Stimulated activated CD4-positive, alpha-beta T cell treated with anti-CD3 and anti-CD28 coated beads, Interleukin-4, amount 100 ng/mL, for 24 hours (primary cell): ENCODE results near the gene TSC2.

Experiments
- DNase-seq: peaks from one replicate; pipeline ENCODE4 v3.0.0-alpha.2; 2020

The TSC2 gene

GRCh38 chr16:2044541-2044940, 3.2 kb upstream of the TSC2 start:
- no peak for DNase-seq

DNA sequence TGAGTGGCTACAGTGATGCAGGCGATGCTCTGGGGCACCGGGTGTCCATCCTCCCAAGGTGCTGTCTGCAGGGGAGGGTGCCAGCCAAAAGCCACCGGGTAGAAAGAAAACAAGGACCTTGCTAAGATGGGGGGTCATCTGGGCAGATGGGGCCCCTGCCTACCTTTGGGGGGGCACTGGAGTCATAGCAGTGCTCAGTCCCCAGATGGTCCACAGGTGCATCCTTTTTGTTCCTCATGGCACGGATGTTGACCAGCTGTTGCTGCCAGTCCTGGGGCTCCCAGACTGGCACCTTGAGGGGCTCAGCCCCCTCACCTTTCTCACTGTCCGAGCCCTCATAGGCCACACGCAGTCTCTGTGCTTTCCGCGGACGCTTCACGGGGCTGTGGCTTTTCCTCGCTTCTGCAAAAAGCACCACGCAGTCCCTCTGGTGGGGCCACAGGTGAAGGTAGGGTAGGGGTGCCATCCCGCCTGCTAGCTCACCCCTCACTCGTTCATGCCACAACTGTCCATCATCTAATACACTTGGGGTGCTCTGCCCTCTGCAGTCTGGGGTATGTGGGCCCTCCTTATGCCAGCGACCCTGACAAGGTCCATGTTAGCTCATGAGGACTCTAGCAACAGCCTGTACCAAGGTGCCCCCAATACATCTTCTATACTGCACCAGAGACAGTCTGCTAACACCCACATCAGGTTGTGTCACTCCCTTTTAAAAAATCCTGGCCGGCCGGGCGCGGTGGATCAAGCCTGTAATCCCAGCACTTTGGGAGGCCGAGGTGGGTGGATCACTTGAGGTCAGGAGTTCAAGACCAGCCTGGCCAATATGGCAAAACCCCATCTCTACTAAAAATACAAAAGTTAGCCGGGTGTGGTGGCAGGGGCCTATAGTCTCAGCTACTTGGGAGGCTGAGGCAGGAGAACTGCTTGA, 1.6 kb upstream of the TSC2 start:
- DNase-seq, result no peak

DNA sequence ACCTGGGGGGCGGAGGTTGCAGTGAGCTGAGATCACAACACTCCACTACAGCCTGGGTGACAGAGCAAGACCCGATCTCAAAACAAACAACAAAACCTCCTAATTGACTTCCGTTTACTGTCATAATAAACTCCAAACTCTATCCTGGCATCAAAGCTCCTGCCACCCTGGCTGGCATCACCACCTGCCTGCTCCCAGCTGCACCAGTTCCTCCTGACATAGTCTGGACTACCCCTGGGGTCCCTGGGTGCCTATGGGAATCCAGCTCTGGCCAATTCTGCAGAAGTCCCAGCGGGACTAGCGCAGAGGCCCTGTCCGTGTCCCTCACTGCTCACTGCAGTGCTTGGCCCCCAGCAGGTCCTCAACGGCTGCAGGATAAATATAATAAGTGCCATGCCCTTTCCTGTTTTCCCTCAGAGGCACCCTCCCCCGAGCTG, 874 bp upstream of the TSC2 start:
- no peak for DNase-seq

GRCh38 chr16:2048116-2048543, 345 bp downstream of the TSC2 start:
- DNase-seq, result no peak

GRCh38 chr16:2053211-2053610, 5.4 kb downstream of the TSC2 start:
- DNase-seq, result no peak

- no peak for DNase-seq
Measured at GRCh38 chr16:2053897-2054296, 6.1 kb downstream of the TSC2 start.

DNA sequence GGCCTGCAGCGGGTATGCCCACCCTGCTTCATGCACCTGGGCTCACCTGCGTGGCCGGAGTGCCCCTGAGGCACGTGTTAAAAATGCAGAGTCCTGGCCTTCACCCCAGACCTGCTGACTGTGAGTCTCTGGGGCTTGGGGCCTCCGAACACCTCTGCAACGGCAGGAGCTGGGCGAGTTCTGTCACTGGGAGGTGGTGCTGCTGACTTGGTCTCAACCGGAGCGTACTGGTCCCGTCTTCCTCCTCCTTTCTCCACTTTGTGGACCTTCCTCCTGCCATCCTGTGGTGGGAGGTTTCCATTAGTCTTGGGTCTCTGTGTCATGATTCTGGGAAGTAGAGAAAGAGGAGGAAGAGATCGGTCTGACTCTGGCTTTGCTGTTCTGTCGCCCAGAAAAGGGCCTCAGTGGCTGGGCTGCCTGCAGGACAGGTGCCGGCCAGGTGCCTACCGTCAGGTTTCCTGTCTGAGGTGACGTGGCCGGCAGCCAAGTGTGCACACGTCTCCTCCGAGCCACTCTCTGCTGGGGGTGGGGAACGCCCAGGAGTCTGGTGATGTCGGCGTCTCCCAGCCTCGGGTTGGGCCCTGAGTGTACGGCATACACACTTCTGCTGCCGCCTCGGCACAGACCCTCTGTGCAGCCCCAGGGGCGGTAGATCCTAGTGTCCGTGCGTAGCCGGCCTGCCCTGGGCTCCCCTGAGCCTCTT, 6.9 kb downstream of the TSC2 start:
- no peak for DNase-seq

DNA sequence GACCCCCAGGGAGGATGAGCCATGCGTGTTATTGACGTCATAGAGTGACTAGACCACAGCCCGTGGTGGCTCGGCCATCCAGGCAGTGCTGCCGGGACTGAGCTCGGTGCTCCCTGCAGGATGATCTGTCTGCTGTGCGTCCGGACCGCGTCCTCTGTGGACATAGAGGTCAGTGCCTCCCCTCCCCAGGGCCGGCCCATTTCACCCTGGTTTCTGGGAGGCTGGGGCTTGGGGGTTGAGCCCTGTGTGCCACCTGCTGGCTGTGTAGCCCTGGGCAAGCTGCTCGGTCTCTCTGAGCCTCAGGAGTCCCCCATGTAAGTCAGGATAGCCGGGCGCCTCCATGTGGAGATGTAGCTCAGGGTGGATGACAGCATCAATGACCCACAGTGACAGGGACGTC, 8.3 kb downstream of the TSC2 start:
- no peak for DNase-seq

- no peak for DNase-seq
Measured at GRCh38 chr16:2056681-2057407, 9.1 kb downstream of the TSC2 start.

- DNase-seq, result no peak
Measured at GRCh38 chr16:2057438-2057837, 9.7 kb downstream of the TSC2 start.

GRCh38 chr16:2058420-2058819, 10.6 kb downstream of the TSC2 start:
- DNase-seq, result no peak

GRCh38 chr16:2058872-2059271, 11.1 kb downstream of the TSC2 start:
- DNase-seq, result no peak

DNA sequence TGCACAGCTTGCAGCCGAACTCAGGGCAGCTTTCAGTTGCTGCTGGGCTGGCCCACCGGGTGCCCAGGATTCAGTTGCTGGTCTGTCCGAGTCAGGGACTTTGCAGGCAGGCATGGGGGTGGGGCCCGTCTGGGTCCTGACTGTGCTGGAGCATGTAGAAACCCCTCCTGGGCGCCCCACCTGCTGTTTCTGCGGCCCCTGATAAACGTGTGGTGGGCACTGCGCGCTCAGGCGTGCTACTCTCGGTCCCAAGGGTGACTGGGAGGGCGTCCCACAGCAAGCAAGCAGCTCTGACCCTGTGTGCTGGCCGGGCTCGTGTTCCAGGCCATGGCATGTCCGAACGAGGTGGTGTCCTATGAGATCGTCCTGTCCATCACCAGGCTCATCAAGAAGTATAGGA, 12.6 kb downstream of the TSC2 start:
- DNase-seq, result no peak

DNA sequence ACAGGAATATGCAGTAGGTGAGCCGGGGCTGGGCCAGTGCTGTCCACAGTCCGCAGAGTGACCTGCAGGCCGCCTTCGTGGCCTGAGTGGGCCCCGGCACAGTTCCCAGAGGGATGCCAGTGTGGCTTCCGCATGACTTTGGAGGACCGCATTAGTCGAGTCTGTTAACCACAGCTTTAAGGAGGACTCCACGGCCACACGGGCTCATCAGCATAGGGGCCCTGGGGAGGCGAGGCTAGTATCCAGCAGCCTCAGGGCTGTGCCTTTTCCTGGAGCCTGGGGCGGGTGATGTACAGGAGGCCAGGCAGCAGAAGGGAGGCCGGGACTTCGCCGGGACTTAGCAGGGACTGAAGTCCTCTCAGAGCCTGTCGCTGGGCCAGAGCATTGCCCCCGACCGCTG, 13.2 kb downstream of the TSC2 start:
- no peak for DNase-seq

GRCh38 chr16:2061526-2061925, 13.7 kb downstream of the TSC2 start:
- no peak for DNase-seq

- no peak for DNase-seq
Measured at GRCh38 chr16:2062801-2063200, 15.0 kb downstream of the TSC2 start.

- DNase-seq, result no peak
Measured at GRCh38 chr16:2063861-2064260, 16.1 kb downstream of the TSC2 start.

GRCh38 chr16:2064368-2064945, 16.7 kb downstream of the TSC2 start:
- no peak for DNase-seq

DNA sequence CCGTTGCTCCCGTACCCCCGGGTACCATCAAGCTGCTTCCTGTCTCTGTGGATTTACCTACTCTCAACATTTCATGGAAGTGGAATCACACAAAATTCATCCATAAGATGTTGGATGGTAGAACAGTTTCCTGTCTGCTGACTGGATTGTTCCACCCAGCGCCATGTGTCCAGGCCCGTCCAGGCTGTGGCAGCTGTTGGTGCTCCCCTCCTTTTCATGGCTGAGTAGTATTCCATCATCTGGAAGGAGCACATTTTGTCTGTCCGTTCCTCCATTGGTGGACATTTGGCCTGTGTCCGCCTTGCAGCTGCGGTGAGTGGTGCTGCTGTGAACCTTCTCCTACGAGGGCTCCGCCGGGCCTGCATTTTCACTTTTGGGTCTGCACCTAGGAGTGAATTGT, 18.4 kb downstream of the TSC2 start:
- DNase-seq, result no peak

GRCh38 chr16:2070576-2071453, 23.0 kb downstream of the TSC2 start:
- no peak for DNase-seq

- no peak for DNase-seq
Measured at GRCh38 chr16:2071454-2072202, 23.8 kb downstream of the TSC2 start.
